Kasumi-1 (cell line): ENCODE results near the gene PLCB1.
"Not testable (repeated sequence)": the region's sequence is repeated elsewhere in the genome, so short reads cannot be mapped to it uniquely, and the experiment has no call there.

Source experiments
- DNase-seq, 2 experiments: peaks; one replicate each; lab custom pipeline; 2025; lab: John Stamatoyannopoulos, UW

The PLCB1 gene

DNA sequence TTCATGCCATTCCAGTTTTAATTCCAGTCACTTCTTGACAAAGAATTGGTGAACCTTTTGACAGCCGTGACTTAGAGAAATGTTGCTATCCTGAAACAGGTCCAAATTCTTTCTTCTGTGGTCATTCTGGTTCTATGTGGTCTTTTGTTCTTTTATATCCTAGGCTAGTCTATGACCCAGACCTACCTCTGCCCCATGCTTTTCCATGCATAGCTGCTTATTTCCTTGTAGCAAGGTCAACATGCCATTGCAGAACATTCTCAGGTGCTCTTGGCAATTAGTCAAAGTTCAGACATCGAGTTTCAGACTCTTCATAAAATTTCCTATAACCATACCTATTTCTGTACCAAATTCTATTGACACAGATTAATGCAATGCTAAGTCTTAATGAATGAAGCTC lies 202.6 kb downstream of the PLCB1 start:
- no peak for DNase-seq

DNA sequence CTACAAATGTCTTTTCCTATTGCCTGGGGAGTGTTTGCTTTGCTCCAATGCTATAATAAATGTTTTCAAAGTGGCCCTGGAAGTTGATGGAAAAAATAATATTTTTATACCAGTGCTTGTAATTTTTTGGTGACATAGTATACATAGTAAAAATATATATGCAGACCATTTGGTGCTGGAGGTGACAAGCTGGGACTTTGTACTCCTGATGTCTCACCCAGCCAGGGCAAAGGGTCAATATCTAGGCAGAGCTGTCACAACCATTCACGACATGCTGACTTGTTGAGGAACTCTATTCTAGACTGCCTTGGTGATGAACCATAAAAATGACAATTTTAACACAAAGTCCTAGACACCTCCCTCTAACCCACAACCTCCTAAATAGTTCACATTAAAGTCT lies 203.0 kb downstream of the PLCB1 start:
- DNase-seq = no peak

DNA sequence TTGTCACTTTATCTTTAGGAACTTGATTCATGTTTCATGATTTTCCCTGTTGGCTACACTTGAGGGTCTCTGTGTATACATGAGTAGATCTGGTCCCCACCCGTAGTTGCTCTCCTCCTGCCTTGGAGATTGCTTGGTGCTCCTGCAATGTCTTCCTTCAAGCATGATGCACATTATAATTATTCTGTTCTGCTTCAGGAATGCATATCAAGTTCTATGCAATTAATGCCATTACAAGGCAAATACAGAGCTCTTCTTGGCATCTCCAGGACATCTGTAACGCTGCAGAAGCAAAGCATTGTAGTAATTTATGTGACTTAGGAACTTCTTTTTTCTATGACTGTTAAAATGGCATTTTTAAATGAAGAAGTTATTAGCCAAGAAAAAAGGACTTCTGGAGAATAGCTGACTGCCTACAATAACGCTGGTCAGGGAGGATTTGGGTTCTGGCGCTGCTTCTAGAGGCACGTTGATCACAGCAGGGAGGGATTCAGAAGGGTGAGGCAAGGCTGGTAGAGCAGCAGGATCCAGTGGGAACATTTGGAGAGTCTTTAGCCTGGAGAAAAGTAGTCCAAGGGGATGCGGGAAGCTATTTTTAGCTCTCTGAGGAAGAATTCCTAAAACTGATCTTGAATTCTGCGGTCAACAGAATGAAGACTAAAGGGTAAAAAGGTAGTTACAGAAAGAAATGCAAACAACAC lies 203.6 kb downstream of the PLCB1 start:
- no peak for DNase-seq

DNA sequence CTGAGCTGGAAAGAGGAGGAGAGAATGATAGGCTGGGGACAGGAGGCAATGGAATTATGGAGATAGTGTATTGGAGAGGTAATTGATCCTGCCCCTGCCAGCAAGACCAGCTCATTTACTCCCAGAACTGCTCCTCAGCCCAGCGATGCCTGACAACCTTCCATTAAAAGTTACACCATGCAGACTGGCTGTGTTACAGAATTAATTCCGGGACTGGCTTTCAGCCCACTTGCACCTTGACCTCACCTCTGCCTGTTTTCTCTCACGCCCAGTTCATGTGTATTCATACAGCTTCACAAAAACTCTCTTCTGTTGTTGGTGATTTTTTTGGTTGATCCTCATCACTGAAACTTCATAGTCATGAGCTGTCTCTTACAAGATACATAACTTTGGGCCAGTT lies 207.3 kb downstream of the PLCB1 start:
- DNase-seq = no peak

DNA sequence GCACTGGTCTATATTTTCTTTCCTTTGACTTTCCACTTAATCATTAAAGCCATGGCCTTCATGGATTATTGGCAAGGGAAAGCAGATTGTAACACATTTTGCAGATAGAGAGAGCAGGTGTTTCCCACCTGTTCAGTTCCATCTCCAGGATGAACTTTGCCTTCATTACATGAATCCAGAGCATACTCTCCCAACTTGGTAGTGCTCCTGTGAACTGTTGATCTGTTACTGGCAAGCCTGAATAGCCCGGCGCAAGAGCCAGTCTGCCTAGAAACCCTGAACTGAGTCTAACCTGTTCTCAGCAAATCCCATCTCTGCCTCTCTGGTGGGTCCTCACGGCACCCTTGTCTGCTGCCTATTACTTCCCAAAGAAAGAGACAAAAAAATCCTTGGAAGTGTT lies 210.3 kb downstream of the PLCB1 start:
- DNase-seq = no peak

DNA sequence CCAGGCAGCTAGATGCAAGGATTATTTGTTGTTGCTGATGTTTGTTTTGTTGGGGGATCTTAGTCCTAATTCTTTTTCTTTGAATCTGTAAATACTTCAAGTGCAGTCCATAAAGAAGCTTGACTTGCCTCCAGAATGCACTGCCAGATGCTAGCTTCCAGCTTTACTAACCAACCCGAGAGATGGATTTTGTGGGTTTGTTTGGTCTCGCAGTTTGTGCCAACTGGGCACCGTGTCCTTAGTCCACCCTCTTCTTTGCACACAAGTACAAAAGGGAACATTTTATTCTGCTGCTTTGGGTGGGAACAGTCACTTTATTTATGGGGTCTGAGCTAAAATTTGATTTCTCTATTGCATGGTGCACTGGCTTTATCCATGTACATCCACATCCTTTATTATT lies 212.0 kb downstream of the PLCB1 start:
- no peak for DNase-seq

DNA sequence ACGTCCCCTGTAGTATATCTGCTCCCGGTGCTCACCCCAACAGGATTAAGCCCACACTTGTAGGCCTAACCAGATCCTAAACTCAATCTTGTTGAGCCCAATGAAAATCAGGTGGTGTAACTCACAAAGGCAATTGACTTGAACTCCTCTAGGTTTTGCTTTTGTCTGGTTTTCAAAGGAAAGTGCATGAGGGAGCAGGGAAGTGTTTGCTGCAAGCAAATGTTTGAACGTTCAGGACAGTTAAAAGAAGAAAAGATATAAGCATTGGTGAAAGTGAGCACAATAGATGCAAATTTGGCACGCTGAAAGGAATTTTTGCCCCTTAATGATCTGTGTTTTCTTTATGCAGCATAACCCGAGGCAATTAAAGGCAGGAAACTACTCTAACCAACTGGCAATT lies 212.6 kb downstream of the PLCB1 start:
- DNase-seq = no peak

DNA sequence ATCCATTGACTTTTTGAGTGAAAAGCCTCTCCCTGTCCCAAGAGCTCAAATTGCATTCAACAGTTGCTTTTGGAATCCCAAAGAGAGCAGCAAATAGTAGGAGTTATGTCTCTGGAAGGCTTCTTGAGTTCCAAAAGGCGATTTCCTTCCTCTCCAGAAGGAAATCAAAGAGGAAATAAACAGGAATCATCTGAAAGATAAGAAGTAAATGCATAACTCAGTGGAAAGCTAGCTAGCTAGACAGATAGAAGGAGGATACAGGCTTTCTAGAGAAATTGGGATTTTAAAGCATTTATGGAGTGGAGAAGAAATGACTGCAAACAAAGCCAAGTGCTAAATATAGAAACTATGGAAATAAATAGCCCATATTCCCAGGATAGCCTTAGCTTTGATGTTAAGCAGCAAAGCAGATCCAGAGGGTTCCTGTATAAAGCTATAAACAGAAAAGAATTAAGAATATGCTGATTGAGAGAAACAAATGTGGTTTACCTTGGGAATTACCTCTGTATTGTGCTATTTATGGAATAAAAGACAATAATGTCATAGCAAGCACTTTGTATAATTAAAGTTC lies 214.7 kb downstream of the PLCB1 start:
- DNase-seq = no peak

DNA sequence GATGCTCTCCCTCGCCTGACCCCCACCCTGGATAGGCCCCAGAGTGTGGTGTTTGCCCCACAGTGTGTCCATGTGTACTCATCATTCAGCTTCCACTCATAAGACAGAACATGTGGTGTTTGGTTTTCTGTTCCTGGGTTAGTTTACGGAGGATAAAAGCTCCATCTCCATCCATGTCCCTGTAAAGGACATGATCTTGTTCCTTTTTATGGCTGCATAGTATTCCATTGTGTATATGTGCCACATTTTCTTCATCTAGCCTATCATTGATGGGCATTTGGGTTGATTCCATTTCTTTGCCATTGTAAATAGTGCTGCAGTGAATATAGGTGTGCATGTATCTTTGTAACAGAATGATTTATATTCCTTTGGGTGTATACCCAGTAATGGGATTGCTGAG lies 218.2 kb downstream of the PLCB1 start:
- DNase-seq = not testable (repeated sequence)

DNA sequence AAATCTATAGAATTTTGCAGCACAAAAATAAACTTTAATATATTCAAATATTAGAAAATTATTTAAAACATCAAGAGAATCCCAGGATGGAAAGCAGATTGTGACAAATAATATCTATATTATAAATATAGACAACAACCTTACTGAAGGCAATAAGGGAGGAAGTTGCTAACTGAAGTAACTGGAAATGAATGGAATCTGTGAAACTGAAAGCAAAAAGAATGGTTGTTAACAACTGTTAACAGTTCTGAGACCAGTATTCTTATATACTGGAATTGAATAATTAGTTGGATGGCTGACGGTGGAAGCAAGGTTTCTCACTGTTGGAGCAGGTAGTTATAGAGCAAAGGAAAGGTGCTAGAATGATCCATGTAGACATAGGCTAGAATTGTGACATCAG lies 220.4 kb downstream of the PLCB1 start:
- DNase-seq = no peak

DNA sequence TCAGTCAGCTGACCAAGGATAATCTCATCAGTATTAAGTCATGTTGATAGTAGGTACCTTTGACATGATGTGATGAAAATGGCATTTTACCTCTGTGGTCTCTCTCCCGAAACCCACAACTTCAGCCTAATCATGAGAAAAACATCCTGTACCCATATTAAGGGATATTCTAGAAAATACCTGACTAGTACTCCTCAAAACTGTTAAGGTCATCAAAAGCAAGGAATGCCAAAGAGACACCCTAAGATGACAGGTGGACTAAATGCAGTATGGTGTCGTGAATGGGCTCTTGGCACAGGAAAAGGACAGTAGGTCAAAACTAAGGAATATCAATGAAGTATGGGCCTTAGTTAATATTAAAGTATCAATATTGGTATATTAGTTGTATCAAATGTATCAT lies 221.4 kb downstream of the PLCB1 start:
- no peak for DNase-seq

DNA sequence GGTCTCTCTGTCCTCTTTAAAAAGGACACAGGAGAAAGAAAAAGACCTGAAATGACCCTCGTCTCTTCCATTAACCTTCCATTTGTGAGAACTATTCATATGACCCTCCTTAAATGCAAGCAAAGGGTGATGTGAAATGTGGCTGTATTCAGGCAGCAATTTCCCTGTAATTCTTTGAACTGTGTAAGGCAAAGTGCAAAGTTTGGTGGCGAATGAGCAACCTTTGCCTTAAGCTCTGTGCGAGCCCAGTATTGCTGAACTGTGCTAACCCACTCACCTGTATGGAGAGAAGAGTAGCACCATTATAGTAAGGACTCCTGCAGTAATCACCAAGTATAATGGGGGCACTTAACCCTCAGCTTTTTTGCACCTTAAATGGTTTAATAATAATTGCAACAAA lies 223.4 kb downstream of the PLCB1 start:
- DNase-seq = no peak

DNA sequence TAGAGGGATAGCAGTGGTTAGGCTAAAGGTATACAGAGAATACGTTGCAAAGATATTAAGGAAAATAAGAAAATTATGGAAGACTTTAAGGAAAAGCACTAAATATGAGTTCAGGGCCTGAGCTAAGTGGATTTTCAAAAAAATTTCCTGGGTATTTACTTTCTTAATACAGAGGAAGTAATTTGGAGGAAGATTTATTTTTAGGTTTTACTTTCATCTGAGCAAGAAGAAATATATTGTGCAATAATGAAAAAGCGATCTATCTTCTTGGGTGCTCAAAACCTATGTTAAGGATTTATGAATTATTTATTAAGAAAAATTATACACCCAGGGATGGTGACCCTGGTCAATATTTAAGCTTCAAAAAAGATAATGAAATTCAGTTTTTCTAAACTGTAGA lies 224.7 kb downstream of the PLCB1 start:
- no peak for DNase-seq

DNA sequence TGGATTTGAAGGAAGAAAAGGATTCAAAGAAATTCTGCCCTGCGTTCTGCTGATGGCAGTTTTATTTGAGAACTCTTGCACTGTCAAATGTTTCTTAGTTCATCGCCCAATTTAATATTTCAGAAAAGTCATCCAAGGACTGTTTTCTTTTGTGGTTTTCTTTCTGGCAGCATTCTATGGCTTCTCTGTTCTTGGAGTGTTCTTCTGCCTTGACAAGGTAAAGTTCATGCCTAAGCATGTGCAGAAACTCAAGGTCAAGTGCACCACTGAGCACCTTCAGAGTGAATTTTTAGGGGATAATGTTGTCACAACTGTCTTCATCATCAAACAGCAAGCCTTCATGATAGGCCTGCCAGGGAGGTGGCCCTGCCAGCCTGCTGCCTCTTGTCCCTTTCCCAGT lies 225.6 kb downstream of the PLCB1 start:
- DNase-seq = no peak

DNA sequence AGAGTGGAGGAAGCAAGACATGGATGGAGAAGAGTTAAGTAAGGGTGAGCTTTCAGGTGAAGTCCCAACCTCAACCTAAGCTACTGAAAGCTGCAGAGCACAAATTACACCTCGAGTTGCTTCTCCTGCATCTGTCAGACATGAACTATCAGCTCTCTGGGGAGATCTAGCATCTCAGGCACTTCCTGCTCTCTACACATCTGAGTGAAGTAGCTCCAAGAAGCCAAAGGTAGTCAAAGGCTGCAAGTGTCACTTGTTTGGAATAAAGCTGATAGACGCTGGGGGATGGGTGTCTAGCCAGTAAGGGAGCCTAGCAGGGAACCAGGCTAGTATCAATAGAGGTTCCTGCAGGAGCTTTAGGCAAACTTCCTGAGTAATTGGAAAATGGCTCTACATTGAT lies 228.0 kb downstream of the PLCB1 start:
- DNase-seq = no peak

DNA sequence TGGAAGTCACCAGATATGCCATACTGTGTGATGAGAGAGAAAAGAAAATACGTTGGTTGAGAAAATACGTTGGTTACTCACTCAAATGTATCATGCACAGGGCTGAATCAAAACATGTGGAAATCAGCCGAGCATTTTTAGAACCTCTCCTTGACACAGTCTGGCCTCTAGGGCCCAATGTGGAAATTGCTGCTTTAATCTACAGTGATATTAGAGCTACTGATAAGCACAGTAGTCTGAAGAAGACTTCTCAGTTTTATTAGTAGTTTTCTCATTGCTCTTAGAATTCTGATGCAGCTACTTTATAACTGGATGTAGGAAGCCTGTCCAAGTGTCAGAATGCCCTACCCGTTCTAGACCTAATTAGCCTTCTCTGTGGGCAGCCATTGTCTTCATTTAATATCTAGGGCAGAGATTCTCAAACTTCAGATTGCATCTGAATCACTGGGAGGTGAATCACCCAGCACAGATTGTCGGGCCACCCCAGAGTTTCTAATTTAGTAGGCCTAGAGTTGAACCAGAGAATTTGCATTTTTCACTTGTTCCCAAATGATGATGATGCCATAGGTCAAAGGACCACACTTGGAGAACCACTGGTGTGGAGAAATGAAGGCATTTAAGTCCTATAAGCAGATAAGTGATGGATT lies 229.1 kb downstream of the PLCB1 start:
- DNase-seq = peak in 1 of 2 experiments; percentile 10

DNA sequence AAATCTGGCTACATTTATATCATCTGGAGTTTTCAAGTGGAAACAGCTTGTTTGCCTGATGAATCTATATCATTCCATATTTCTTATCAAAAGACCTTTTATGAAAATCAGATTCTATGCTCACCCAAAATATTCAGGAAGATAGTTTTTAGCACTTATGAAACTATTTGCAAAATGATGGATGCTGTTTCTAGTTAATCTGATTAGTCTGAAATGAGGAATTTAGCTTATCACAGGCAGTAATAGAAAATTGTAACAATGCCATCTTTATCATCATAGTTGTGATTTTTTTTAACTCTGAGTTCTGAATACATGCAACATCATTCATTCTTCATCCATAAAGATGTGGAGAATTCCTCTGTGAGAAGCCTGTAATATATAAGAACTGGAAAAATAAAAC lies 229.7 kb downstream of the PLCB1 start:
- no peak for DNase-seq

DNA sequence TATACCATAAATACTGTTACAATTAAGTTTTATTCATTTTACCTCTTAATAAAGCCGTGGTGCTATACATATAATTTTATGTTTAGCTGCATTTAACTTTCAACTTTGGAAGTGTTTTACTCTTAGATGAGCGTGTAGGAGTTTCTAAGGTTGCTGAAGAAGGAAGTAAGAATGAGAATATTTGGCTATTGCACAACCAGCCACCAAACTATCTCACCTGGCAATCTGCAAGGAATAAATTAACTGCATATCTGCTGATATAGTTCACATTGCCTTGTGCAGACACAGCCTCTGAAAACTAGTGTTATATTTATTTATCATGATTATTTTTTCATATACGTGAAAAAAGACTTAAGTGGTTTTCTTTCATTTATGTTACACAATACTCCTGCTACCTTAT lies 230.4 kb downstream of the PLCB1 start:
- DNase-seq = no peak

DNA sequence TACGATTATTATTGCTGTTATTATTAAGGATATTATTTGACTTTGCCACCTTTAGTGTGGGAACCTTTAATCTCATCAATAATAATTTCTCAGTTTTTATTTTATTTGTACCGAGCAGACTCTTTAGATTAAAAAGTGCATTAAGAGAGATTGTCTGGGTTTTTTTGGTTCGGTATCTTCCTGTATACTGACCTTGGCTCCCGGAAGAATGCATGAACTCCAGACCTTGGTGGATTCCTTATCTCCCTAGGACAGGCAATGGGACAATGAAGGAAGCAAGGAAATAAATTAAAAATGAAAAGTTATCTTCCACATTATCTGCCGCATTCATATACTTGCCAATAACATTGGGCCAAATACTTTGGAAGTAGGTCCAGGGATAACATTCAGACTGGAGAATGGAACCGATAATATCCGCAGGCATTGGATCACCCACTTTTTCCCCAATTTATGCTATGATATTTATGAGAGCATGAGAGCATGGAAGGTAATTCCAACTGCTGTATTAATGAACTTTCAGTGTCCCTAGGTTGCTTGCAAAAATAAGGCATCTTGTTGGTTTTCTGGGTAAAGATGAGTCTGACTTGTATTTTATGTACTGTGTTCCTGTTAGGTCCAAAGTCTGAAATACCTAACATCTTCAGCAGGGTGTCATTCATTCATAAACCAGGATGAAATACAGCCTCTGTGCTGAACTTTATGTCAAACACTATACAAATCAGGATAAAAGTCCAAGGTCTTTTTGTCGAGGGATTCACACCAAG lies 232.1 kb downstream of the PLCB1 start:
- DNase-seq = no peak

DNA sequence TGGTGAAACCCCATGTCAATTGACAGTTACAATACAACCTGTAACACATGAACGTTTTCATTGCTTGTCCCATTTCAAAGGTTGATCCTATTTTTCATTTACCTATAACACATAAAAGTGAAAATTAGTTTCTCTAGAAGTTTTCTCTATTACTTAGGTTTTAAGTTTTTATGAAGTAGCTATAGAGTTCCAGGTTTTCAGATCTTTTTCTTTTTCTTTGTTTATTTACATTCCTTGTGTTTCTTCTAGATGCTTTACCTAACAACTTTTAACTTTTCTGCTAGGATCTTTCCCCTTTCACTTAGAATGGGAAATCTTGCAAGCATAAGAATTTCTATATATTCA lies 232.6 kb downstream of the PLCB1 start:
- no peak for DNase-seq

DNA sequence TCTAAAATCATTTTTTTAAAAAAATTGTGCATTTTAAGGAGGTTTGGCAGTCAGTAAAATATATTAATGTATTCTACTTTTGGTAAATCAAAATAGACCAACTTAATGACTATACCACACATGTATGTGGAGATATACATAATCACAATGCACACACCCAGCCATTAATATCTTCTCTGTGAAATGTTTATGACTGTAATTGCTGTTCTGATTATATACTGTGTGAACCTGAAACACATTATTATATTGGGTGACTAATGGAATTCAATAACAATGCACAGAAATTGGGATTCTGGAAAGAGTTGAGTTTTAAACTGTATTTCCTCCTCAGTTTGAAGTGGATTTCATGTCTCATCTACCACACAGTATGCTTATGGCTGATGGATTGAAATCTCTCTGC lies 233.6 kb downstream of the PLCB1 start:
- DNase-seq = no peak

DNA sequence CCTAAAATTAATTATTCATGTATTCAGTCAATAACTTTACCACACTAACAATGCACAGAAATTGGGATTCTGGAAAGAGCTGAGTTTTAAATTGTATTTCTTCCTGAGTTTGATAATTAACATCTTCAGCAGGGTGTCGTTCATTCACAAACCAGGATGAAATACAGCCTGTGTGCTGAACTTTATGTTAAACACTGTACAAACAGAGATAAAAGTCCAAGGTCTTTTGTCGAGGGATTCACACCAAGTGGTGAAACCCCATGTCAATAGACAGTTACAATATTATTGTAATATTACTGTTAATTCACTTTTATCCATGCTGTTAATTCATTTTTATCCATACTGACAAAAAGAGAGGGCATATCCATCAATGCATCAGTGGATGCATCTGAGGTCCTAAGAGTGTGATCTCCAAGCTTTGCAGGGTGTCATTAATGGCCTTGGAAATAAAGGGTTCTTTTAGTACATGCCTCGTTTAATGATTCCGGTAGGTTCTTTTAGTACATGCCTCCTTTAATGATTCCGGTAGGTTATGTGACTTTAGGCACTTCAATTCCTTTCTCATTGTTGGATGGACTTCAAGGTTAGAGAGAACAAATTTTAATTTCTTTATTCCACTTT lies 234.3 kb downstream of the PLCB1 start:
- DNase-seq = no peak

DNA sequence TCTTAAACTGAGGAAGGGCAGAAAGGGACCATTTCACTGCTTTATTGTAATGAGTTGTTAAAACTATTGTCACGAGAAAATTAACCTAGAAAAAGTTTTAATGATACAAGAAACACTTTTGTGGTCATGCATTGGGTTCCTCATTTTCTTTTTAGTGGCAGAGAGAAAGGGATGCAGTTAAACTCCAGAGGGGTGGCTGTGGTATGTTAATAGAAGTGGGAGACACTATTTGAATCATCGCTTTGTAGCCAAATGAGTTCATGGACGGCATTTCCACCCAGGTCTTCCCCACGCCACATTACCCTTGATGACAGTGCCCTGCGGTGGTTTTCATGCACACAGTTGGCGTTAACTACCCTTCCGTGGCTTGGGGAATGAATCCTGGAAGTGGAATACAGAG lies 235.6 kb downstream of the PLCB1 start:
- DNase-seq = peak; percentile 52 to 57
